HepG2 (cell line): ENCODE results near the gene ATP23. TPM values are rescaled to one million over a fixed set of nuclear protein-coding genes. Genes with fewer than 3 reads are reported as not detected.

Experiments
- ATAC-seq: fragments of 200-7000 bp; cut with Tn5 transposase; 3 replicates; pipeline ENCODE4 v1.9.1; 2020; ENCODE audit warnings: mild to moderate bottlenecking, moderate library complexity
- BruUV-seq: library from RNA; stranded (reverse); fragments of 400-500 nt; replicated peaks from 2 replicates; lab custom pipeline; 2021; lab: Mats Ljungman, UMichigan
- CTCF ChIA-PET: fragments of 300-600 bp; formaldehyde crosslinking; extraction: SDS; loops from one replicate; lab custom pipeline; 2021; ENCODE audit warnings: low total read pairs, inconsistent platforms, low intra/inter-chr PET ratio; lab: Yijun Ruan, JAX
- POLR2A ChIA-PET: fragments of 350-600 bp; sonication (Branson Sonifier 250); formaldehyde crosslinking; loops from one replicate; lab custom pipeline; 2020; ENCODE audit warnings: antibody characterized with exemption, inconsistent platforms; lab: Yijun Ruan, JAX
- DNase-seq: peaks from one replicate; pipeline ENCODE4 v3.0.0-alpha.2; 2015; ENCODE audit warnings: low spot score
- FAIRE-seq: peaks from 3 replicates; lab custom pipeline; 2011; peaks lifted over from hg19 to GRCh38; lab: Jason Lieb, UNC
- H2AFZ ChIP-seq: one replicate; pipeline ENCODE4 v1.6.1; 2011; ENCODE audit warnings: low read length, inconsistent platforms
- H3K27ac ChIP-seq: fragments of 300-600 bp; 3 replicates; pipeline ENCODE4 v1.8.0; 2011; ENCODE audit warnings: mixed run types, mild to moderate bottlenecking, mixed read lengths, low read length, inconsistent platforms; ENCODE audit not compliant: insufficient read depth; ENCODE audit errors: extremely low read length
- H3K27me3 ChIP-seq, 2 experiments: fragments of 200-600 bp in 1 of 2; 2 replicates in 1 of 2; 3 replicates in 1 of 2; pipeline versions ENCODE4 v1.6.0 to v1.8.0; 2011; ENCODE audit warnings: low read length in 2 of 2, mild to moderate bottlenecking in 2 of 2, moderate library complexity in 2 of 2, inconsistent platforms in 1 of 2; ENCODE audit not compliant: insufficient read depth in 2 of 2, control insufficient read depth in 1 of 2
- H3K36me3 ChIP-seq, 2 experiments: fragments of 200-600 bp in 1 of 2; replicated peaks in 1 of 2; 2 replicates in 1 of 2; 3 replicates in 1 of 2; pipeline versions ENCODE4 v1.5.1 to v1.8.0; 2011; ENCODE audit warnings: low read length in 2 of 2, inconsistent platforms in 1 of 2; ENCODE audit not compliant: insufficient read depth in 2 of 2, control insufficient read depth in 1 of 2
- H3K4me1 ChIP-seq: 2 replicates; pipeline ENCODE4 v1.5.1; 2012; ENCODE audit warnings: low read length, inconsistent platforms; ENCODE audit not compliant: insufficient read depth
- H3K4me2 ChIP-seq: 2 replicates; pipeline ENCODE4 v1.6.0; 2011; ENCODE audit warnings: low read depth, low read length, inconsistent platforms
- H3K4me3 ChIP-seq, 3 experiments: fragments of 200-600 bp in 1 of 3; sonication (generic), shearing (Covaris generic) in 1 of 3; replicated peaks in 1 of 3; 2 replicates each; pipeline ENCODE4 v1.5.1; 2011 to 2016; ENCODE audit warnings: low read length in 3 of 3, inconsistent platforms in 2 of 3, low read depth in 2 of 3, mild to moderate bottlenecking in 2 of 3, control low read depth in 1 of 3, mixed read lengths in 1 of 3; ENCODE audit not compliant: insufficient read depth in 1 of 3
- H3K79me2 ChIP-seq: one replicate; pipeline ENCODE4 v1.6.1; 2011; ENCODE audit warnings: low read length, inconsistent platforms; ENCODE audit not compliant: insufficient read depth
- H3K9ac ChIP-seq: 2 replicates; pipeline ENCODE4 v1.6.0; 2011; ENCODE audit warnings: mild to moderate bottlenecking, low read depth, low read length, inconsistent platforms; ENCODE audit not compliant: insufficient read depth
- H3K9me3 ChIP-seq: 2 replicates; pipeline ENCODE4 v1.5.1; 2012; ENCODE audit warnings: mild to moderate bottlenecking, low read length
- H4K20me1 ChIP-seq: 2 replicates; pipeline ENCODE4 v1.6.0; 2011; ENCODE audit warnings: inconsistent platforms, mild to moderate bottlenecking, low read length, moderate library complexity; ENCODE audit not compliant: insufficient read depth
- CBX2 ChIP-seq, 2 experiments: fragments of 200-600 bp in 1 of 2; sonication (generic); formaldehyde crosslinking in 1 of 2; IDR thresholded peaks; 2 replicates each; pipeline versions ENCODE4 v1.7.0 to v1.8.1; 2018 to 2022; ENCODE audit warnings: low read depth in 2 of 2, low read length in 1 of 2, mild to moderate bottlenecking in 1 of 2, missing genetic modification reagents in 1 of 2
- FOXA3 ChIP-seq: IDR thresholded peaks from 2 replicates; pipeline ENCODE4 v1.6.1; 2016; ENCODE audit warnings: missing genetic modification reagents, missing compliant biosample characterization
- KDM6A ChIP-seq: IDR thresholded peaks from 2 replicates; pipeline ENCODE4 v1.6.1; 2016; ENCODE audit warnings: low read depth
- RBM39 ChIP-seq: fragments of 200-400 bp; formaldehyde crosslinking; IDR thresholded peaks from one replicate; pipeline ENCODE4 v1.6.1; 2018; ENCODE audit warnings: antibody characterized with exemption, mild to moderate bottlenecking, low read depth, low read length; ENCODE audit not compliant: poor library complexity, severe bottlenecking
- SP140L ChIP-seq: sonication (generic); formaldehyde crosslinking; IDR thresholded peaks from 2 replicates; pipeline ENCODE4 v1.4.0; 2020; ENCODE audit warnings: missing genetic modification reagents, borderline replicate concordance
- STAT5B ChIP-seq: sonication (generic); formaldehyde crosslinking; IDR thresholded peaks from 2 replicates; pipeline ENCODE4 v1.4.0; 2020; ENCODE audit warnings: missing genetic modification reagents
- TEAD3 ChIP-seq: optimal IDR thresholded peaks from 2 replicates; pipeline ENCODE3; 2016; ENCODE audit warnings: borderline replicate concordance
- ZFP82 ChIP-seq: sonication (generic); formaldehyde crosslinking; IDR thresholded peaks from 2 replicates; pipeline ENCODE4 v1.5.1; 2020; ENCODE audit warnings: mild to moderate bottlenecking, missing genetic modification reagents, borderline replicate concordance
- ZNF276 ChIP-seq: sonication (generic); formaldehyde crosslinking; IDR thresholded peaks from 2 replicates; pipeline ENCODE4 v1.4.0; 2020; ENCODE audit warnings: mild to moderate bottlenecking, low read depth, missing genetic modification reagents
- ZNF296 ChIP-seq: sonication (generic); formaldehyde crosslinking; conservative IDR thresholded peaks from 2 replicates; pipeline ENCODE4 v1.5.0; 2020; ENCODE audit warnings: mild to moderate bottlenecking, missing genetic modification reagents
- ZNF674 ChIP-seq: sonication (generic); formaldehyde crosslinking; IDR thresholded peaks from 2 replicates; pipeline ENCODE4 v1.5.0; 2020; ENCODE audit warnings: low read depth, mild to moderate bottlenecking, missing genetic modification reagents
- WGBS: methylation state at CpG from one replicate; pipeline ENCODE4 v1.1.6; 2017; ENCODE audit warnings: low lambda C conversion rate; 5-methylcytosine and 5-hydroxymethylcytosine counted together
- in situ Hi-C: cut with HindIII; loops from 2 replicates; pipeline ENCODE4 v1.10.0; 2017; ENCODE audit warnings: low pct_unique_long_range_greater_than_20kb; ENCODE audit not compliant: extremely low pct_ligation_motif_present
- intact Hi-C: fragments of 100-400 bp; cut with micrococcal nuclease; formaldehyde crosslinking; loops from one replicate; pipeline ENCODE4 v1.10.0; 2022; ENCODE audit not compliant: unreplicated experiment
- polyA plus RNA-seq, 8 experiments: library from polyadenylated mRNA; depleted of rRNA in 3 of 8; stranded (reverse) in 7 of 8; unstranded in 1 of 8; fragments of >200 nt; fragmentation: Illumina TruSeq in 4 of 8; extraction: Trizol in 4 of 8; gene quantifications; 2 replicates each; pipeline versions ENCODE4 v1.2.1 to v1.2.3, GENCODE V29; 2011 to 2016; ENCODE audit warnings: low read depth in 4 of 8, missing spikeins in 1 of 8, mixed read lengths in 1 of 8; ENCODE audit not compliant: insufficient read depth in 1 of 8
- total RNA-seq, 5 experiments: library from RNA; depleted of rRNA; stranded (reverse); fragments of >200 nt; fragmentation: Illumina TruSeq; extraction: Trizol; gene quantifications; 2 replicates each; pipeline ENCODE4 v1.2.3, GENCODE V29; 2016; ENCODE audit warnings: low read depth in 1 of 5

Gene ATP23
- total and polyA plus RNA-seq, 2 of the 13 experiments (the other 11 are each of a cell fraction or from before 2014, with no cell fraction given) = 12.1 to 14.7 TPM

GRCh38 chr12:57992001-57992400 lies 50.6 kb downstream of the ATP23 start:
- Histone ChIP-seq H3K4me2 (no peak overlapping the region), H2AFZ (no peak overlapping the region), H3K27me3 (no peaks in the 10 kb centered on the region), H3K9me3 (peaks cover 7% of the 10 kb centered on the region), H3K27ac (no peak overlapping the region), H4K20me1 (no peaks in the 10 kb centered on the region), H3K4me1 (no peaks in the 10 kb centered on the region), H3K36me3 (no peaks in the 10 kb centered on the region), H3K4me3 (no peak overlapping the region), H3K9ac (no peak overlapping the region), H3K79me2 (no peaks in the 10 kb centered on the region)
- 0% methylated on average over 2 of the region's 2 CpGs for WGBS
- intact Hi-C loops (no loop called here), in situ Hi-C loops (loop anchor here (25.0 kb wide), 2 partner anchors 445 to 1170 kb away; no protein-coding TSS in a partner anchor)
- BruUV-seq = no TSS peak
- POLR2A ChIA-PET = no interaction called here
- ATAC-seq (no peak), FAIRE-seq (no peak), DNase-seq (no peak)
- TF ChIP-seq ZFP82 (CRISPR knock-in tag) = no peak
- no peak for TF ChIP-seq KDM6A
- no peak for TF ChIP-seq CBX2 (IDR thresholded peaks at IDR 0.05; ENCODE audit: low read depth, low read length)
- no peak for TF ChIP-seq CBX2 (CRISPR knock-in tag; IDR thresholded peaks at IDR 0.05; ENCODE audit: low read depth)
- TF ChIP-seq ZNF276 (CRISPR knock-in tag) = no peak
- TF ChIP-seq RBM39 = no peak
- TF ChIP-seq FOXA3 = no peak
- TF ChIP-seq SP140L (CRISPR knock-in tag) = no peak
- TF ChIP-seq ZNF296 (CRISPR knock-in tag) = no peak
- TF ChIP-seq ZNF674 (CRISPR knock-in tag) = no peak
- no peak for TF ChIP-seq TEAD3 (CRISPR knock-in tag)
- TF ChIP-seq STAT5B (CRISPR knock-in tag) = no peak
- CTCF ChIA-PET = no interaction called here
